Stimulated activated CD4-positive, alpha-beta T cell treated with anti-CD3 and anti-CD28 coated beads, Interleukin-15, amount 100 ng/mL, for 1 hour (primary cell): ENCODE measurements around the gene ASXL1.

Experiments used
- DNase-seq, 2 donors: peaks; one replicate each; pipeline ENCODE4 v3.0.0-alpha.2; 2020; ENCODE audit warnings: low read depth in 1 of 2, low spot score in 1 of 2

ASXL1 gene

GRCh38 chr20:32477594-32478512 lies 119.7 kb downstream of the ASXL1 start:
- DNase-seq, result no peak

GRCh38 chr20:32478576-32478975 lies 120.4 kb downstream of the ASXL1 start:
- DNase-seq, result no peak

GRCh38 chr20:32479012-32479411 lies 120.9 kb downstream of the ASXL1 start:
- no peak for DNase-seq

GRCh38 chr20:32479697-32480171 lies 121.6 kb downstream of the ASXL1 start:
- DNase-seq, result no peak

GRCh38 chr20:32480371-32481241 lies 122.5 kb downstream of the ASXL1 start:
- DNase-seq, result no peak

- no peak for DNase-seq
Observed at GRCh38 chr20:32481311-32482142, 123.4 kb downstream of the ASXL1 start.

GRCh38 chr20:32482143-32482441 lies 124.0 kb downstream of the ASXL1 start:
- no peak for DNase-seq

- DNase-seq, result no peak
Observed at GRCh38 chr20:32482442-32483261, 124.5 kb downstream of the ASXL1 start.

GRCh38 chr20:32483351-32484224 lies 125.5 kb downstream of the ASXL1 start:
- peak; percentile 44 to 53 for DNase-seq

GRCh38 chr20:32484225-32484957 lies 126.3 kb downstream of the ASXL1 start:
- DNase-seq, result no peak

- peak; percentile 61 to 68 for DNase-seq
Observed at GRCh38 chr20:32484958-32485769, 127.0 kb downstream of the ASXL1 start.

- no peak for DNase-seq
Observed at GRCh38 chr20:32485770-32486478, 127.8 kb downstream of the ASXL1 start.

GRCh38 chr20:32487381-32487780 lies 129.2 kb downstream of the ASXL1 start:
- DNase-seq, result no peak

GRCh38 chr20:32488066-32488838 lies 130.1 kb downstream of the ASXL1 start:
- DNase-seq, result no peak
